Testis (tissue), 2 donors: Measurements from ENCODE around the gene KIDINS220.

Source experiments
- POLR2A ChIP-seq: fragments of 450-650 bp; IDR thresholded peaks from one replicate; pipeline ENCODE4 v1.6.1; 2017; ENCODE audit warnings: antibody characterized with exemption, mild to moderate bottlenecking, moderate library complexity
- TF ChIP-seq, protein P1 (sequence below), 3 experiments: fragments of 450-650 bp in 2 of 3; fragments of 200-600 bp in 1 of 3; sonication (generic) in 1 of 3; IDR thresholded peaks; one replicate each; pipeline ENCODE4 v1.5.1; 2016 to 2019; ENCODE audit warnings: antibody characterized with exemption in 3 of 3, mild to moderate bottlenecking in 2 of 3, moderate library complexity in 1 of 3

DNA sequence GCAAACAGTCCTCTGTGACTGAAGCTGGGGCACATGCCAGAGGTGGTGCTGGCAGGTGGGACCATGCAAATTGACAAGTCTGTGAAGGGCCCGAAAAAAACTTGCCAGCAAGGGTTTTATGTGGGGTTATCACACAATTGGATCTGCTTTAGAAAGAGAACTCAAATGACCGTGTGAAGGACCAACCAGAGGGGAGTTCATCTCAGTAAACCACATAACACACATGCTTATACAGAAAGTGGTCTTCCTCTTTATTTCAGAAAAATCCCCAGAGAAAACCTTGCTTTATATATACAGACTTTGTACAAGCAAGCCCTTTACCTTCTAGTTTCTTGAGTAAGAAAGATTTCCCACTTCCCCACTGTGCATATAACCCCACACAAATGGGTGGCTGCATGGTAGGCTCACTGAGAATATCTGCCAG is 46.7 kb downstream of the KIDINS220 start:
- TF ChIP-seq, protein P1, sequence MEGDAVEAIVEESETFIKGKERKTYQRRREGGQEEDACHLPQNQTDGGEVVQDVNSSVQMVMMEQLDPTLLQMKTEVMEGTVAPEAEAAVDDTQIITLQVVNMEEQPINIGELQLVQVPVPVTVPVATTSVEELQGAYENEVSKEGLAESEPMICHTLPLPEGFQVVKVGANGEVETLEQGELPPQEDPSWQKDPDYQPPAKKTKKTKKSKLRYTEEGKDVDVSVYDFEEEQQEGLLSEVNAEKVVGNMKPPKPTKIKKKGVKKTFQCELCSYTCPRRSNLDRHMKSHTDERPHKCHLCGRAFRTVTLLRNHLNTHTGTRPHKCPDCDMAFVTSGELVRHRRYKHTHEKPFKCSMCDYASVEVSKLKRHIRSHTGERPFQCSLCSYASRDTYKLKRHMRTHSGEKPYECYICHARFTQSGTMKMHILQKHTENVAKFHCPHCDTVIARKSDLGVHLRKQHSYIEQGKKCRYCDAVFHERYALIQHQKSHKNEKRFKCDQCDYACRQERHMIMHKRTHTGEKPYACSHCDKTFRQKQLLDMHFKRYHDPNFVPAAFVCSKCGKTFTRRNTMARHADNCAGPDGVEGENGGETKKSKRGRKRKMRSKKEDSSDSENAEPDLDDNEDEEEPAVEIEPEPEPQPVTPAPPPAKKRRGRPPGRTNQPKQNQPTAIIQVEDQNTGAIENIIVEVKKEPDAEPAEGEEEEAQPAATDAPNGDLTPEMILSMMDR (IDR thresholded peaks at IDR 0.05), result no peak
- no peak for TF ChIP-seq POLR2A
